Endothelial cell of umbilical vein (primary cell): ENCODE measurements around the gene PUM2.

ENCODE experiments used
- EZH2 ChIP-seq: IDR thresholded peaks from 2 replicates; pipeline ENCODE4 v1.6.1; 2012; ENCODE audit warnings: borderline replicate concordance, low read depth, mild to moderate bottlenecking, moderate library complexity, low read length, inconsistent platforms; ENCODE audit not compliant: severe bottlenecking
- FOS ChIP-seq: IDR thresholded peaks from 2 replicates; pipeline ENCODE4 v1.6.1; 2011; ENCODE audit warnings: mild to moderate bottlenecking, low read length, moderate library complexity, borderline replicate concordance; ENCODE audit not compliant: insufficient read depth
- GATA2 ChIP-seq: IDR thresholded peaks from 2 replicates; pipeline ENCODE4 v1.7.0; 2011; ENCODE audit warnings: low read depth, mild to moderate bottlenecking, moderate library complexity, mixed read lengths, low read length; ENCODE audit not compliant: insufficient read length, insufficient read depth
- JUN ChIP-seq: IDR thresholded peaks from 2 replicates; pipeline ENCODE4 v1.6.1; 2011; ENCODE audit warnings: borderline replicate concordance, low read depth; ENCODE audit not compliant: insufficient read length, insufficient read depth
- MYC ChIP-seq: IDR thresholded peaks from one replicate; pipeline ENCODE4 v1.6.1; 2011; ENCODE audit warnings: mild to moderate bottlenecking, low read depth, low read length
- POLR2A ChIP-seq: IDR thresholded peaks from 2 replicates; pipeline ENCODE4 v1.6.1; 2012; ENCODE audit warnings: low read depth, mild to moderate bottlenecking, control low read depth, low read length
- POLR2AphosphoS5 ChIP-seq: IDR thresholded peaks from 2 replicates; pipeline ENCODE4 v1.6.1; 2012; ENCODE audit warnings: low read depth, mild to moderate bottlenecking, control low read depth, low read length, moderate library complexity; ENCODE audit not compliant: insufficient read depth
- TF ChIP-seq, protein P1 (sequence below), 2 donors: IDR thresholded peaks; 1 replicate in 1 of 2; 2 replicates in 1 of 2; pipeline ENCODE4 v1.5.1; 2011; ENCODE audit warnings: low read length in 2 of 2, mild to moderate bottlenecking in 2 of 2, moderate library complexity in 2 of 2, control low read depth in 1 of 2, inconsistent platforms in 1 of 2, low read depth in 1 of 2; ENCODE audit not compliant: insufficient read depth in 1 of 2; ENCODE audit errors: extremely low read depth in 1 of 2
- TF ChIP-seq, protein P2 (sequence below): IDR thresholded peaks from 2 replicates; pipeline ENCODE4 v1.6.1; 2011; ENCODE audit not compliant: insufficient read depth, insufficient read length

DNA sequence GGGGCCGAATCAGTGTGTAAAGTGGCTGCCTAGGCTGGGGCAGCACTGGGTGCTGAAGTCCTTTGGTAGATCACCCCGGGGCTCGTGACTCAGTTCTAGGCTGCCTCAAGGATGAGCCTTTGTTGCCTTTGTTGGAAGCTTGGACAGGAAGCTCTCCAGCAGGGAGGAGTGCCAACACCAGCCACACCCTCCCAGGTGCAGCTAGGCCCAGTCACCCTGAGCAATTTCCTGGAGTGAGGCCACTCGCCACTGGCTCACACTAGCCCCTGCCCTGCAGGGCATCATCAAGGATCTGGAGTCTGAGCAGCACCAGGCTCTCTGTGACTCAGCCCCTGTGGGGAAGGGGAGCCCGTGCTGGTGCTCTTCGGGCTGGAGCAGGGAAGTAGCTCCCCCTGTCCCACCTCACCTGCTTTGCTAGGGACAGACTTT, 119.0 kb downstream of the PUM2 start:
- TF ChIP-seq, protein P1, sequence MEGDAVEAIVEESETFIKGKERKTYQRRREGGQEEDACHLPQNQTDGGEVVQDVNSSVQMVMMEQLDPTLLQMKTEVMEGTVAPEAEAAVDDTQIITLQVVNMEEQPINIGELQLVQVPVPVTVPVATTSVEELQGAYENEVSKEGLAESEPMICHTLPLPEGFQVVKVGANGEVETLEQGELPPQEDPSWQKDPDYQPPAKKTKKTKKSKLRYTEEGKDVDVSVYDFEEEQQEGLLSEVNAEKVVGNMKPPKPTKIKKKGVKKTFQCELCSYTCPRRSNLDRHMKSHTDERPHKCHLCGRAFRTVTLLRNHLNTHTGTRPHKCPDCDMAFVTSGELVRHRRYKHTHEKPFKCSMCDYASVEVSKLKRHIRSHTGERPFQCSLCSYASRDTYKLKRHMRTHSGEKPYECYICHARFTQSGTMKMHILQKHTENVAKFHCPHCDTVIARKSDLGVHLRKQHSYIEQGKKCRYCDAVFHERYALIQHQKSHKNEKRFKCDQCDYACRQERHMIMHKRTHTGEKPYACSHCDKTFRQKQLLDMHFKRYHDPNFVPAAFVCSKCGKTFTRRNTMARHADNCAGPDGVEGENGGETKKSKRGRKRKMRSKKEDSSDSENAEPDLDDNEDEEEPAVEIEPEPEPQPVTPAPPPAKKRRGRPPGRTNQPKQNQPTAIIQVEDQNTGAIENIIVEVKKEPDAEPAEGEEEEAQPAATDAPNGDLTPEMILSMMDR (IDR thresholded peaks at IDR 0.05; ENCODE audit: extremely low read depth in 1 of 2, insufficient read depth in 1 of 2, low read depth in 1 of 2, low read length in 2 of 2) = no peak
- no peak for TF ChIP-seq POLR2A
- no peak for TF ChIP-seq MYC
- TF ChIP-seq, protein P2, sequence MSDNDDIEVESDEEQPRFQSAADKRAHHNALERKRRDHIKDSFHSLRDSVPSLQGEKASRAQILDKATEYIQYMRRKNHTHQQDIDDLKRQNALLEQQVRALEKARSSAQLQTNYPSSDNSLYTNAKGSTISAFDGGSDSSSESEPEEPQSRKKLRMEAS = no peak
- TF ChIP-seq POLR2AphosphoS5 = peak; percentile 40
- no peak for TF ChIP-seq JUN
- TF ChIP-seq FOS = peak; percentile 61
- no peak for TF ChIP-seq EZH2
- TF ChIP-seq GATA2 = no peak
